GM06990 (cell line): ENCODE data around the gene GNAQ.

Experiments
- DNase-seq: peaks from one replicate; pipeline ENCODE4 v3.0.0-alpha.2; 2011; ENCODE audit not compliant: insufficient read length; ENCODE audit errors: extremely low read depth
- H3K27me3 ChIP-seq: replicated peaks from 2 replicates; pipeline ENCODE4 v1.6.0; 2011; ENCODE audit warnings: low read length; ENCODE audit not compliant: control insufficient read depth, insufficient read depth
- H3K36me3 ChIP-seq: 2 replicates; pipeline ENCODE4 v1.5.1; 2011; ENCODE audit warnings: low read length; ENCODE audit not compliant: control insufficient read depth, insufficient read depth
- H3K4me3 ChIP-seq: replicated peaks from 2 replicates; pipeline ENCODE4 v1.5.1; 2011; ENCODE audit warnings: low read depth, mild to moderate bottlenecking, control low read depth, low read length
- CTCF ChIP-seq: IDR thresholded peaks from 2 replicates; pipeline ENCODE4 v1.5.1; 2011; ENCODE audit warnings: low read length, control low read depth, mild to moderate bottlenecking, inconsistent platforms; ENCODE audit not compliant: insufficient read depth, poor library complexity, severe bottlenecking

The GNAQ gene

GRCh38 chr9:78006734-78007133, 24.9 kb downstream of the GNAQ start:
- DNase-seq: no peak
- Histone ChIP-seq H3K4me3 (no peak overlapping the region), H3K27me3 (no peaks in the 10 kb centered on the region), H3K36me3 (no peaks in the 10 kb centered on the region)
- TF ChIP-seq CTCF: no peak

- TF ChIP-seq CTCF: no peak
- no peak for DNase-seq
- no peaks in the 10 kb centered on the region for H3K27me3 ChIP-seq
- no peaks in the 10 kb centered on the region for H3K36me3 ChIP-seq
- H3K4me3 ChIP-seq: no peak overlapping the region
These were observed 26.2 kb downstream of the GNAQ start for GRCh38 chr9:78005231-78006002.

- Histone ChIP-seq H3K4me3 (no peak overlapping the region), H3K36me3 (no peaks in the 10 kb centered on the region), H3K27me3 (no peaks in the 10 kb centered on the region)
- peak; percentile 36 for TF ChIP-seq CTCF
- DNase-seq: no peak
These were observed 27.0 kb downstream of the GNAQ start for GRCh38 chr9:78004478-78005229.

- Histone ChIP-seq H3K36me3 (no peaks in the 10 kb centered on the region), H3K4me3 (no peak overlapping the region), H3K27me3 (no peaks in the 10 kb centered on the region)
- no peak for DNase-seq
- TF ChIP-seq CTCF: no peak
These were observed 27.9 kb downstream of the GNAQ start for GRCh38 chr9:78003730-78004129.

DNA sequence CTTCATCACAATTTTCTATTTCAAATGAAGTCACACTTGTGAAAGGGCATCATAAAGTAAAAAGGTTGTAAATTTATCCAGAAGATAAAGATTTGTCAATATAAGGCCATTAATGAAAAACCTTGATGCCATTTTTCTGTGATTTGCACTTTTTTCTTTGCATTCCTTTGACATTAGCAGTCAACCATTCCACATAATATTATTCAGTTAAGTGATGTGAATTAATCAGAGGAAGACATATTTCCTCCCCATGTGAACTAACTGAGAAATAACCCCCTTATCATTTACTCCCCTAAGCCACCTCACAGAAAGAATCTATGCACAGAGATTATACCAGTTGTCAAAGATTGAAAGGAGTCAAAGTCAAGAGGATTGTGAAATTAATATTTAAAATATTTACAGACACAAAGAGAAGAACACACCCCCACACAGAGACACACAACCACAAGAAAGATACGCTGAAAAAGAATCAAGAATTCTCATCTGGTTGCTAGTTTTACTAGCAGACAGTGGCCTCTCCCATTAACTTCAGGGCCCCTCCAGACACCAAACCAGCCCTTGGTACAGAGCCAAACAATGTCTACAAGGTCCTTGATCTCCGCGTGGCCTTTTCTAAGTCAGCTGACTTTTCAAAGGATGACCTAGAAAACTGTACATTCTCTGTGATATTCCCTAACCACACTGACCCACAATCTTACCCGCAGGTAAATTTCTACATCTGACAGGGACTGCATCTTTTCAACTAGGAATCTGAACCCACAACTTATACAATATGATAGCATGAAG, 29.5 kb downstream of the GNAQ start:
- H3K27me3 ChIP-seq: no peaks in the 10 kb centered on the region; the same call in 1 of the 2 replicates
- DNase-seq: no peak
- no peak for TF ChIP-seq CTCF
- H3K4me3 ChIP-seq: no peak overlapping the region
- H3K36me3 ChIP-seq: no peaks in the 10 kb centered on the region
